Kidney tubule cell (primary cell): ENCODE results near the gene EIF4ENIF1.
A peak's percentile ranks its signal among the peaks of the same experiment; 100 is the strongest.
"Not testable (repeated sequence)": the region's sequence is repeated elsewhere in the genome, so short reads cannot be mapped to it uniquely, and the experiment has no call there.

Source experiments
- DNase-seq: peaks from one replicate; pipeline ENCODE4 v3.0.0-alpha.2; 2018; ENCODE audit warnings: low spot score

Gene EIF4ENIF1

GRCh38 chr22:31491218-31491962 lies 1.7 kb upstream of the EIF4ENIF1 start:
- no peak for DNase-seq

- DNase-seq: peak; percentile 83
Measured at GRCh38 chr22:31490496-31490925, 869 bp upstream of the EIF4ENIF1 start.

- DNase-seq: peak; percentile 20
Measured at GRCh38 chr22:31488988-31489617, 539 bp downstream of the EIF4ENIF1 start.

- DNase-seq: peak; percentile 62
Measured at GRCh38 chr22:31488346-31488883, 1.2 kb downstream of the EIF4ENIF1 start.

GRCh38 chr22:31486951-31487350 lies 2.7 kb downstream of the EIF4ENIF1 start:
- DNase-seq: no peak

- not testable (repeated sequence) for DNase-seq
Measured at GRCh38 chr22:31486369-31486768, 3.3 kb downstream of the EIF4ENIF1 start.

GRCh38 chr22:31482470-31482869 lies 7.2 kb downstream of the EIF4ENIF1 start:
- DNase-seq: not testable (repeated sequence)

- no peak for DNase-seq
Measured at GRCh38 chr22:31481129-31481528, 8.5 kb downstream of the EIF4ENIF1 start.

GRCh38 chr22:31477329-31477728 lies 12.3 kb downstream of the EIF4ENIF1 start:
- DNase-seq: no peak

- no peak for DNase-seq
Measured at GRCh38 chr22:31475800-31476199, 13.8 kb downstream of the EIF4ENIF1 start.

GRCh38 chr22:31474743-31475142 lies 14.9 kb downstream of the EIF4ENIF1 start:
- DNase-seq: no peak

- no peak for DNase-seq
Measured at GRCh38 chr22:31465307-31465706, 24.3 kb downstream of the EIF4ENIF1 start.

- DNase-seq: no peak
Measured at GRCh38 chr22:31461699-31462098, 27.9 kb downstream of the EIF4ENIF1 start.

GRCh38 chr22:31451709-31452571 lies 37.7 kb downstream of the EIF4ENIF1 start:
- peak; percentile 63 for DNase-seq

- no peak for DNase-seq
Measured at GRCh38 chr22:31449506-31449905, 40.1 kb downstream of the EIF4ENIF1 start.

- no peak for DNase-seq
Measured at GRCh38 chr22:31448382-31448781, 41.3 kb downstream of the EIF4ENIF1 start.

- DNase-seq: no peak
Measured at GRCh38 chr22:31447337-31447736, 42.3 kb downstream of the EIF4ENIF1 start.

GRCh38 chr22:31446767-31447166 lies 42.9 kb downstream of the EIF4ENIF1 start:
- no peak for DNase-seq

GRCh38 chr22:31446208-31446607 lies 43.4 kb downstream of the EIF4ENIF1 start:
- DNase-seq: no peak

- DNase-seq: no peak
Measured at GRCh38 chr22:31445642-31446041, 44.0 kb downstream of the EIF4ENIF1 start.

- DNase-seq: no peak
Measured at GRCh38 chr22:31443516-31443915, 46.1 kb downstream of the EIF4ENIF1 start.

GRCh38 chr22:31442768-31443489 lies 46.7 kb downstream of the EIF4ENIF1 start:
- no peak for DNase-seq
